Ammon's horn (tissue), 1 donor: ENCODE results near the gene AGBL4.
A peak's percentile ranks its signal among the peaks of the same experiment; 100 is the strongest.

Experiments used
- DNase-seq: peaks from one replicate; pipeline ENCODE4 v3.0.0-alpha.2; 2016; ENCODE audit warnings: low spot score

AGBL4 gene

GRCh38 chr1:48761986-48762385 lies 1261.8 kb downstream of the AGBL4 start:
- DNase-seq, result peak; percentile 23

GRCh38 chr1:48761411-48761810 lies 1262.3 kb downstream of the AGBL4 start:
- no peak for DNase-seq

GRCh38 chr1:48760857-48761256 lies 1262.9 kb downstream of the AGBL4 start:
- DNase-seq, result peak; percentile 15

GRCh38 chr1:48758976-48759375 lies 1264.8 kb downstream of the AGBL4 start:
- DNase-seq, result no peak

GRCh38 chr1:48757363-48757762 lies 1266.4 kb downstream of the AGBL4 start:
- no peak for DNase-seq

GRCh38 chr1:48756683-48757316 lies 1267.0 kb downstream of the AGBL4 start:
- DNase-seq, result no peak

GRCh38 chr1:48753293-48753692 lies 1270.5 kb downstream of the AGBL4 start:
- DNase-seq, result no peak

- DNase-seq, result peak; percentile 52
These were observed 1273.6 kb downstream of the AGBL4 start for GRCh38 chr1:48750109-48750508.

GRCh38 chr1:48749068-48749467 lies 1274.7 kb downstream of the AGBL4 start:
- no peak for DNase-seq

- peak; percentile 7 for DNase-seq
These were observed 1276.8 kb downstream of the AGBL4 start for GRCh38 chr1:48746906-48747305.

GRCh38 chr1:48744032-48744431 lies 1279.7 kb downstream of the AGBL4 start:
- DNase-seq, result no peak

- DNase-seq, result no peak
These were observed 1280.3 kb downstream of the AGBL4 start for GRCh38 chr1:48743480-48743879.

- no peak for DNase-seq
These were observed 1282.4 kb downstream of the AGBL4 start for GRCh38 chr1:48741380-48741779.

- DNase-seq, result no peak
These were observed 1283.1 kb downstream of the AGBL4 start for GRCh38 chr1:48740621-48741020.

GRCh38 chr1:48739091-48739490 lies 1284.7 kb downstream of the AGBL4 start:
- no peak for DNase-seq

- DNase-seq, result no peak
These were observed 1285.4 kb downstream of the AGBL4 start for GRCh38 chr1:48738356-48738755.

GRCh38 chr1:48735796-48736195 lies 1288.0 kb downstream of the AGBL4 start:
- DNase-seq, result no peak

- no peak for DNase-seq
These were observed 1293.4 kb downstream of the AGBL4 start for GRCh38 chr1:48730164-48730910.

GRCh38 chr1:48728584-48728983 lies 1295.2 kb downstream of the AGBL4 start:
- DNase-seq, result no peak

- DNase-seq, result no peak
These were observed 1297.1 kb downstream of the AGBL4 start for GRCh38 chr1:48726557-48727215.

GRCh38 chr1:48726139-48726538 lies 1297.6 kb downstream of the AGBL4 start:
- no peak for DNase-seq

GRCh38 chr1:48725341-48726046 lies 1298.3 kb downstream of the AGBL4 start:
- DNase-seq, result no peak

- no peak for DNase-seq
These were observed 1302.8 kb downstream of the AGBL4 start for GRCh38 chr1:48720929-48721328.
